Epithelial cell of esophagus (primary cell): ENCODE data around the gene MED13L.

Source experiments
- DNase-seq: peaks from one replicate; pipeline ENCODE4 v3.0.0; 2010; ENCODE audit warnings: low read depth
- H3K4me3 ChIP-seq: 2 replicates; pipeline ENCODE4 v1.5.1; 2011; ENCODE audit warnings: mild to moderate bottlenecking, low read length, control low read depth
- CTCF ChIP-seq: IDR thresholded peaks from 2 replicates; pipeline ENCODE4 v1.5.1; 2011; ENCODE audit warnings: low read depth, mild to moderate bottlenecking, low read length, control low read depth, inconsistent platforms; ENCODE audit not compliant: insufficient read depth; ENCODE audit errors: missing control alignments

MED13L gene

GRCh38 chr12:116199160-116199706 is 78.3 kb downstream of the MED13L start:
- no peak for DNase-seq
- no peak for TF ChIP-seq CTCF
- H3K4me3 ChIP-seq, result no peak overlapping the region

GRCh38 chr12:116196752-116197718 is 80.5 kb downstream of the MED13L start:
- no peak for DNase-seq
- H3K4me3 ChIP-seq, result no peak overlapping the region
- no peak for TF ChIP-seq CTCF

GRCh38 chr12:116196226-116196625 is 81.3 kb downstream of the MED13L start:
- no peak overlapping the region for H3K4me3 ChIP-seq
- no peak for TF ChIP-seq CTCF
- DNase-seq, result no peak

- TF ChIP-seq CTCF, result no peak
- H3K4me3 ChIP-seq, result no peak overlapping the region
- DNase-seq, result no peak
Observed at GRCh38 chr12:116194935-116195431, 82.5 kb downstream of the MED13L start.

- H3K4me3 ChIP-seq, result no peak overlapping the region
- no peak for DNase-seq
- TF ChIP-seq CTCF, result no peak
Observed at GRCh38 chr12:116189692-116190091, 87.8 kb downstream of the MED13L start.

- no peak for DNase-seq
- H3K4me3 ChIP-seq, result no peak overlapping the region
- TF ChIP-seq CTCF, result no peak
Observed at GRCh38 chr12:116188581-116188980, 88.9 kb downstream of the MED13L start.

GRCh38 chr12:116187151-116187511 is 90.4 kb downstream of the MED13L start:
- no peak for TF ChIP-seq CTCF
- DNase-seq, result no peak
- no peak overlapping the region for H3K4me3 ChIP-seq
